ENCODE results near the gene CENPP.

DNA sequence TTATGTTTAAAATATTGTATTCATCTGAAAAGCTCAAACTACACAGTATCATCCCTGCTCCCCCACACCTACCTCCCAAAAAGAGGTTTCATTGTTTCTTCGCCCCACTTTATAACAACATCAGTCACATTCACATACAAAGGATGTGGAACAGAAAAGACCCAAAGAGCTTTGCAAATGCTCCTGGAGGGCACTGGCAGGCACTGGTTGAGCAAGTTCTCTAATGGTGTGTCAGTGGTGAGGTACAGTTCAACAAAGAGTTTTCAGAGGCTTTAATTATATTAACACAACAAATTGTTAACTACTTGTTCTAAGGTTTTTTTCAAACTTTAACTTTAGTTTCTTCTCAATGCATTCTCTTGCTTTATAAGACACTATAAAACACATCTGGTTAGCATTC is 264.2 kb downstream of the CENPP start:
- no peak for TF ChIP-seq CTCF (IDR thresholded peaks at IDR 0.05)
- no peak for TF ChIP-seq POLR2A (IDR thresholded peaks at IDR 0.05)

All from thyroid gland (tissue), 4 donors.